ENCODE results near the gene TNFRSF25.
"Not testable (repeated sequence)": the region's sequence is repeated elsewhere in the genome, so short reads cannot be mapped to it uniquely, and the experiment has no call there.

The TNFRSF25 gene

GRCh38 chr1:6496890-6497214 lies 30.9 kb upstream of the TNFRSF25 start:
- TF ChIP-seq CTCF (IDR thresholded peaks at IDR 0.05; ENCODE audit: low read depth, low read length), result no peak

GRCh38 chr1:6496365-6496721 lies 30.4 kb upstream of the TNFRSF25 start:
- TF ChIP-seq CTCF (IDR thresholded peaks at IDR 0.05; ENCODE audit: low read depth, low read length), result no peak
- DNase-seq (ENCODE audit: extremely low read depth, low read depth), result no peak

More at GRCh38 chr1:6496890-6497214, 30.9 kb upstream of the TNFRSF25 start:
- no peak for DNase-seq (ENCODE audit: extremely low read depth, low read depth)

GRCh38 chr1:6495540-6496364 lies 29.8 kb upstream of the TNFRSF25 start:
- no peak for DNase-seq (ENCODE audit: extremely low read depth, low read depth)
- TF ChIP-seq CTCF (IDR thresholded peaks at IDR 0.05; ENCODE audit: low read depth, low read length), result no peak

- no peak for TF ChIP-seq CTCF (IDR thresholded peaks at IDR 0.05; ENCODE audit: low read depth, low read length)
These were observed 29.1 kb upstream of the TNFRSF25 start for GRCh38 chr1:6495041-6495441.

GRCh38 chr1:6494627-6495026 lies 28.7 kb upstream of the TNFRSF25 start:
- no peak for TF ChIP-seq CTCF (IDR thresholded peaks at IDR 0.05; ENCODE audit: low read depth, low read length)
- DNase-seq (ENCODE audit: extremely low read depth, low read depth), result no peak

More at GRCh38 chr1:6495041-6495441, 29.1 kb upstream of the TNFRSF25 start:
- no peak for DNase-seq (ENCODE audit: extremely low read depth, low read depth)

- not testable (repeated sequence) for DNase-seq (ENCODE audit: extremely low read depth, low read depth)
These were observed 27.9 kb upstream of the TNFRSF25 start for GRCh38 chr1:6493834-6494223.

GRCh38 chr1:6491966-6492365 lies 26.0 kb upstream of the TNFRSF25 start:
- TF ChIP-seq CTCF (IDR thresholded peaks at IDR 0.05; ENCODE audit: low read depth, low read length), result no peak
- DNase-seq (ENCODE audit: extremely low read depth, low read depth), result no peak

GRCh38 chr1:6491480-6491962 lies 25.5 kb upstream of the TNFRSF25 start, which contains the start of gene PLEKHG5:
Gene PLEKHG5 (minus strand): TSS chr1:6491667. CDS start chr1:6477571, 14,096 bp downstream.
- no peak for TF ChIP-seq CTCF (IDR thresholded peaks at IDR 0.05; ENCODE audit: low read depth, low read length)
- DNase-seq (ENCODE audit: extremely low read depth, low read depth), result no peak
